Ascending aorta (tissue), 2 donors: ENCODE measurements around the gene LARP1. TPM values are rescaled to one million over a fixed set of nuclear protein-coding genes. Genes with fewer than 3 reads are reported as not detected.

ENCODE experiments used
- DNase-seq, 2 donors: peaks; one replicate each; pipeline ENCODE4 v3.0.0-alpha.2; 2019; ENCODE audit warnings: low spot score in 2 of 2
- H3K27ac ChIP-seq, 2 donors: fragments of 200-600 bp; sonication (generic); one replicate each; pipeline ENCODE4 v1.5.1; 2016 to 2017; ENCODE audit warnings: mild to moderate bottlenecking in 1 of 2
- H3K27me3 ChIP-seq: fragments of 200-600 bp; sonication (generic); one replicate; pipeline ENCODE4 v1.5.1; 2017
- H3K36me3 ChIP-seq, 2 donors: fragments of 200-600 bp; sonication (generic); one replicate each; pipeline ENCODE4 v1.5.1; 2016
- H3K4me1 ChIP-seq, 2 donors: fragments of 200-600 bp; sonication (generic); one replicate each; pipeline ENCODE4 v1.5.1; 2016 to 2017; ENCODE audit warnings: mild to moderate bottlenecking in 1 of 2
- H3K4me3 ChIP-seq, 2 donors: fragments of 200-600 bp; sonication (generic); one replicate each; pipeline ENCODE4 v1.5.1; 2016 to 2017; ENCODE audit warnings: mild to moderate bottlenecking in 1 of 2
- H3K9me3 ChIP-seq, 2 donors: fragments of 200-600 bp; sonication (generic); one replicate each; pipeline ENCODE4 v1.5.1; 2016
- CTCF ChIP-seq, 3 experiments: fragments of 200-600 bp in 2 of 3; fragments of 450-650 bp in 1 of 3; sonication (generic) in 2 of 3; IDR thresholded peaks; one replicate each; pipeline ENCODE4 v1.5.1; 2016 to 2019; ENCODE audit warnings: antibody characterized with exemption in 3 of 3, mild to moderate bottlenecking in 1 of 3, moderate library complexity in 1 of 3
- intact Hi-C: fragments of 100-400 bp; cut with DNase I; formaldehyde crosslinking; loops from one replicate; pipeline ENCODE4 v1.15.1; 2023
- total RNA-seq: library from RNA; depleted of rRNA; stranded (reverse); fragments of >200 nt; gene quantifications from one replicate; pipeline ENCODE4 v1.1.0, GENCODE V29; 2016

LARP1 gene
- total RNA-seq, 1 donor from 2014 or later, result 105 TPM

GRCh38 chr5:154709368-154710305, 45.5 kb upstream of the LARP1 start:
- Histone ChIP-seq H3K36me3 (no peaks in the 10 kb centered on the region), H3K9me3 (no peaks in the 10 kb centered on the region), H3K27me3 (no peaks in the 10 kb centered on the region), H3K27ac (no peak overlapping the region), H3K4me3 (no peak overlapping the region), H3K4me1 (peaks cover 6 to 11% of the 10 kb centered on the region in 2 donors)
- intact Hi-C loops, result no loop called here
- TF ChIP-seq CTCF (IDR thresholded peaks at IDR 0.05), result no peak
- no peak for DNase-seq

- intact Hi-C loops, result no loop called here
- TF ChIP-seq CTCF (IDR thresholded peaks at IDR 0.05), result no peak
- H3K4me1 ChIP-seq, result peaks cover 6 to 11% of the 10 kb centered on the region in 2 donors
- no peaks in the 10 kb centered on the region for H3K9me3 ChIP-seq
- no peak for DNase-seq
- H3K4me3 ChIP-seq, result no peak overlapping the region
- H3K27me3 ChIP-seq, result no peaks in the 10 kb centered on the region
- H3K27ac ChIP-seq, result no peak overlapping the region
- no peaks in the 10 kb centered on the region for H3K36me3 ChIP-seq
Measured at GRCh38 chr5:154712518-154713437, 42.4 kb upstream of the LARP1 start.

- intact Hi-C loops, result no loop called here
- no peak overlapping the region for H3K27ac ChIP-seq
Measured at GRCh38 chr5:154713615-154714125, 41.5 kb upstream of the LARP1 start.

GRCh38 chr5:154714266-154714986, 40.8 kb upstream of the LARP1 start:
- intact Hi-C loops, result no loop called here
- Histone ChIP-seq H3K27ac (no peak overlapping the region), H3K4me3 (peak overlapping the region in 1 of 2 donors; percentile 19), H3K36me3 (no peaks in the 10 kb centered on the region), H3K9me3 (no peaks in the 10 kb centered on the region), H3K27me3 (no peaks in the 10 kb centered on the region), H3K4me1 (peaks cover 6 to 11% of the 10 kb centered on the region in 2 donors)
- no peak for TF ChIP-seq CTCF (IDR thresholded peaks at IDR 0.05)
- DNase-seq, result no peak

More at GRCh38 chr5:154713615-154714125, 41.5 kb upstream of the LARP1 start:
- Histone ChIP-seq H3K9me3 (no peaks in the 10 kb centered on the region), H3K27me3 (no peaks in the 10 kb centered on the region), H3K36me3 (no peaks in the 10 kb centered on the region), H3K4me1 (peaks cover 6 to 11% of the 10 kb centered on the region in 2 donors), H3K4me3 (no peak overlapping the region)
- no peak for TF ChIP-seq CTCF (IDR thresholded peaks at IDR 0.05)
- DNase-seq, result no peak

- no peak overlapping the region for H3K27ac ChIP-seq
- no peaks in the 10 kb centered on the region for H3K9me3 ChIP-seq
- no peak for TF ChIP-seq CTCF (IDR thresholded peaks at IDR 0.05)
- DNase-seq, result no peak
- H3K27me3 ChIP-seq, result no peaks in the 10 kb centered on the region
- H3K4me3 ChIP-seq, result no peak overlapping the region
- H3K36me3 ChIP-seq, result no peaks in the 10 kb centered on the region
- H3K4me1 ChIP-seq, result no peaks in the 10 kb centered on the region
- intact Hi-C loops, result no loop called here
Measured at GRCh38 chr5:154721481-154722058, 33.6 kb upstream of the LARP1 start.
